Measurements from ENCODE around the gene SORBS2.

Gene SORBS2

DNA sequence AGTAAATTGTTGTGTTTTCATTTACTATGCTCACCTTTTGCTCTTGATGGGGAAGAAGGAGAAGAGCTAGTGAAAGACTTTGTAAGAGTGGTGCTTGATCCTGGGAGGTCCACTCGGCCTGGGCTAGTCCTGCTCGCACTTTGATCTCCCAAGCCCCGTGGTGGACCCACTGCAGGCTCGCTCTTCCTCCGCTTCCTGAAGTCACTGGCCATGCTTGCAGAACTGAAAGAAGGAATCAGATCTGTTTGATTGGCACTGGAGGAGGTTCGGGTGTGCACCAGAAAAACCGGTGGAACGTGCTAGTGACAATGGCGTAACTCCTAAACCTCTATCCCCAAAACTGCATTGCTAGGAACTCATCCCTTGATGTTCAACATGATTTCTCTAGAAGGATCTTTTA lies 185.2 kb downstream of the SORBS2 start:
- no peak overlapping the region for H3K4me3 ChIP-seq (ENCODE audit: low read depth, low read length)

DNA sequence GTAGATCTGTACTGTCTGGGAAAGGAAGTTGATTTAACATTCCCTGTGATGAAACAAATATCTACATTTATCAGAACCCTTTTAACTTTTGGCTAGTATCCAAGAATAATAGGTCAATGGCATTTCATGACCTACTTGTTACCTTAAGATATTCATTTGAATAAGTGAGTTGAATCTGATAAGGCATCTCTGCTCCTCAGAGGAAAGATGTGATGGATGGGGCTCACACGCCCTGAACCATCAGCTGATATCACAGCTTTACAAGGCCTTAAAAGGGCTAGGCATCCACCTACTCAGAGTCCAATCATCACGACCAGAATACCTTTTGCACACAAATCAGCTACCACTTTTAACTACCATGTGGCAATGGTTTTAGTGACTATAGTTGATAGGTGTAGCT lies 186.5 kb downstream of the SORBS2 start:
- TF ChIP-seq, protein P1, sequence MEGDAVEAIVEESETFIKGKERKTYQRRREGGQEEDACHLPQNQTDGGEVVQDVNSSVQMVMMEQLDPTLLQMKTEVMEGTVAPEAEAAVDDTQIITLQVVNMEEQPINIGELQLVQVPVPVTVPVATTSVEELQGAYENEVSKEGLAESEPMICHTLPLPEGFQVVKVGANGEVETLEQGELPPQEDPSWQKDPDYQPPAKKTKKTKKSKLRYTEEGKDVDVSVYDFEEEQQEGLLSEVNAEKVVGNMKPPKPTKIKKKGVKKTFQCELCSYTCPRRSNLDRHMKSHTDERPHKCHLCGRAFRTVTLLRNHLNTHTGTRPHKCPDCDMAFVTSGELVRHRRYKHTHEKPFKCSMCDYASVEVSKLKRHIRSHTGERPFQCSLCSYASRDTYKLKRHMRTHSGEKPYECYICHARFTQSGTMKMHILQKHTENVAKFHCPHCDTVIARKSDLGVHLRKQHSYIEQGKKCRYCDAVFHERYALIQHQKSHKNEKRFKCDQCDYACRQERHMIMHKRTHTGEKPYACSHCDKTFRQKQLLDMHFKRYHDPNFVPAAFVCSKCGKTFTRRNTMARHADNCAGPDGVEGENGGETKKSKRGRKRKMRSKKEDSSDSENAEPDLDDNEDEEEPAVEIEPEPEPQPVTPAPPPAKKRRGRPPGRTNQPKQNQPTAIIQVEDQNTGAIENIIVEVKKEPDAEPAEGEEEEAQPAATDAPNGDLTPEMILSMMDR (IDR thresholded peaks at IDR 0.05; ENCODE audit: borderline replicate concordance, insufficient read depth, low read depth, low read length), result no peak

More for the DNA sequence above, 185.2 kb downstream of the SORBS2 start:
- TF ChIP-seq, protein P1 (IDR thresholded peaks at IDR 0.05; ENCODE audit: borderline replicate concordance, insufficient read depth, low read depth, low read length), result no peak

DNA sequence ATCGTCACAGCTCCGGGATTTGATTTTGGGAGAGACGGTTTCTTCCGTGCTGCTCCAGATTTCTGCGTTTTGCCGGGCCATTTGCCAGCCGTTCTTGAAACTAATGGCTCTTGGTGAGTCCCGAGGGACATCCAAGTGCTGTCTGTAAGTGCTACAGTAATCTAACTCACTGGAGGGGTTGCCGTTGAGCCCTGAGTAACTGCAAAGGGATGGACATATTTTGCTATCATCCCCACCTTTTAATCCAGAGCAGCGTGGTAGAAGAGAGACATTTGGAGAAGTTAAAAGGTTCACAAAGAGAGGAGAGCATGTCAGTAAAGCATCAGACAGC lies 187.8 kb downstream of the SORBS2 start:
- TF ChIP-seq, protein P1 (IDR thresholded peaks at IDR 0.05; ENCODE audit: borderline replicate concordance, insufficient read depth, low read depth, low read length), result no peak
- no peak overlapping the region for H3K4me3 ChIP-seq (ENCODE audit: low read depth, low read length)

More for the DNA sequence above, 186.5 kb downstream of the SORBS2 start:
- H3K4me3 ChIP-seq (ENCODE audit: low read depth, low read length), result no peak overlapping the region

DNA sequence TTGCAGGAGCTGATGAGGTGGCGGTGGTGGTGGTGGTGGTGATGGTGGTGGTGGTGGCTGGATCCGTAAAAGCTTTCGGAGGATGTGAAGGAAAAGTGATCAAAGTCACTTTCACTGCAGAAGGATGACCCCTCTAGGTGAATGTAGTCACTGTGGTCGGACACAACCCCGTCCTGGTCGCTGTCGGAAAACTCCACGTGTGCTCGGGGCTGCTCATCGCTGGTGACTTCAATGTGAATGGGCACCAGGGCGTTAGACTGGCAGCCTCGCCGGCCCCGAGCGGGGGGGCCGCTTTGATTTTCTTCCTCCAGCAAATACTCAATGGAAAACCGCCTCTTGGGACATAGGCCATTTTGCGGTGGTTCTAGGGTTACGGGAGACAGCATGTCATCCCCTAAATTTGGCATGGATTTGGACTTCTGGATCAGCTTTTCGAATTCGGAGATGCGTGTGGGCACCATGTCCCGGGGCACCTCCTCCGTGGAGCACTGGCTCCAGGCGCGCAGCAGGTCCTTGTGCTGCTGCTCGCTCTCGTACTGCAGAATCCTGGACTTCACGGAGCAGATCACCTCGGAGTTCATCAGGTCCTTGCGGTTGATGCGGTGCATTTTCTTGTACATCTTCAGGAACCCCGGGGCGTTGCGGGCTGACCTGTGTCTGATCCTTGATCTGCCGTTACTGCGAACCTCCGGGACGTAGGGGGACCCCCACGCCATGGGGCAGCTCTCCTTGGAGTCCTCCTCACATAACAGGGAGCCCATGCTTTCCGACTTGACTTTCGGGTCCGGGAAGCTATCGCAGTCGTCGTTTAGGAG lies 188.3 kb downstream of the SORBS2 start:
- TF ChIP-seq, protein P1 (IDR thresholded peaks at IDR 0.05; ENCODE audit: borderline replicate concordance, insufficient read depth, low read depth, low read length), result no peak
- no peak overlapping the region for H3K4me3 ChIP-seq (ENCODE audit: low read depth, low read length)

DNA sequence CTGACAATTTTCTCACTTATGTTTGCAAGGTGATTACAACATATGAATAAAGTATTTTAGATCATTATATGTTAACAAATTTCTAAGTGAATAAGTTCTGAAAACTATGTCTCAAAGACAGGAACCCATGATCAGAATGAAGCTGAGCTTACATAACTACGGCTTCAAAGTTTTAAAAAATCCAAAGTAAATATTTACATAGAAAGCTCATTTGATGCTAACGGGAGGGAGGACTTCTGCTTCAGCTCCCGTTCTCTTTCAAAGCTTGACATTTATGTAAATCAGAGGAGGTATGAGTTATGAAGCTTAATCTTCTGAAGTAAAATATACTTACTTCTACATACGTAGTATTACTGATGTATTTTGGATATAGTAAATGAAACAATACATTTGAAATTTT lies 203.8 kb downstream of the SORBS2 start:
- TF ChIP-seq, protein P1 (IDR thresholded peaks at IDR 0.05; ENCODE audit: borderline replicate concordance, insufficient read depth, low read depth, low read length), result no peak
- H3K4me3 ChIP-seq (ENCODE audit: low read depth, low read length), result no peak overlapping the region

DNA sequence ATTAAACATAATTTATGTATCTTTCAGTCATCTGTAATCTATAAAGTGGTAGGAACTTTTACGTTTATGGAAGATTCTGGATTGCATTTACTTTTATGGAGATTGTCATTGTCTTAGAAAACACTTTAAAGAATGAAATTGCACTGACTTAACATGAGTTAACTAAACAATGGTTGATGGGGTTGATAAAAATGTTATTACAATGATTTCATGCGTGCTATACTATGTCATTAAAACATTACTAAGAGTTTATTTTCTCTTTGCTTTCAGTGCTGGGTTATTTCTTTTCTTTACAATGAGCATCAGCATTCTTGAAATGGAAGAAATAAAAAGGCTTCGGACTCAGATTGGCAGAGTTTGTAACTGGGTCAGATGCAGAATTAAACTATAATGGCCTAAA lies 209.6 kb downstream of the SORBS2 start:
- TF ChIP-seq, protein P1 (IDR thresholded peaks at IDR 0.05; ENCODE audit: borderline replicate concordance, insufficient read depth, low read depth, low read length), result no peak
- H3K4me3 ChIP-seq (ENCODE audit: low read depth, low read length), result no peak overlapping the region

DNA sequence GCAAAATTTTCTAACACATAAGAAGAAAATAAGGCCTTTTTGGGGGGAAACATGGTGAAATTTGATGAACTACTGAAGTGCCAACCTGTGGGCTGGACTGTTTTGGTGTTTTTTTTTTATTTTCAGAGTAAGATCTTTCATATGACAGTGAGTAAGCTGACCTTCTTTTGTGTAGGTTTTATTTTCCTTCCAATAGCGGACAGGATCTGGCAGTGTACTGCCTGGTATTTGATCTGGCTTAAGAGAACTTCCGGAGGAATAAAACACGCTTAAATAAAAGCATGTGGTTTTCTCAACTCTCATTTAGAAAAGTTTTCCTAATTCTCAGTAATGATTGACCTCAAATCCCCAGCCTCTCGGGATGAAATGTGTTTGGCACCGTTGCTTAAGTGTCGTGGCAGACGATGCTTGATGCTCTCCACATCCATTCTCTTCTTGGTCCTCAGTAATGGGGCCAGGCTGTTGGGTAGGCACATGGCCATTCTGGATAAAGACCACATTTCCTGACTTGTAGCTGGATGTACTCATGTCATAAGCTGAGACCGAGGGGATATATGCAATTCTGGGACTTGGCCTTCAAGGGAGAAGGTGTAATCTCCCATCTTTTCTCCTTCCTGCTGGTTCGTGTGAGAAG lies 211.1 kb downstream of the SORBS2 start:
- TF ChIP-seq, protein P1 (IDR thresholded peaks at IDR 0.05; ENCODE audit: borderline replicate concordance, insufficient read depth, low read depth, low read length), result no peak
- H3K4me3 ChIP-seq (ENCODE audit: low read depth, low read length), result no peak overlapping the region
